Measurements from ENCODE around the gene ALK. TPM values are rescaled to one million over a fixed set of nuclear protein-coding genes. Genes with fewer than 3 reads are reported as not detected.

The ALK gene
- total and polyA plus RNA-seq, 10 of the 15 experiments (the other 5 are each of a cell fraction or from before 2014, with no cell fraction given) = 0.11 TPM; not detected in 9

GRCh38 chr2:29475499-29475898 is 445.9 kb downstream of the ALK start (continued):
- TF ChIP-seq, protein P1, sequence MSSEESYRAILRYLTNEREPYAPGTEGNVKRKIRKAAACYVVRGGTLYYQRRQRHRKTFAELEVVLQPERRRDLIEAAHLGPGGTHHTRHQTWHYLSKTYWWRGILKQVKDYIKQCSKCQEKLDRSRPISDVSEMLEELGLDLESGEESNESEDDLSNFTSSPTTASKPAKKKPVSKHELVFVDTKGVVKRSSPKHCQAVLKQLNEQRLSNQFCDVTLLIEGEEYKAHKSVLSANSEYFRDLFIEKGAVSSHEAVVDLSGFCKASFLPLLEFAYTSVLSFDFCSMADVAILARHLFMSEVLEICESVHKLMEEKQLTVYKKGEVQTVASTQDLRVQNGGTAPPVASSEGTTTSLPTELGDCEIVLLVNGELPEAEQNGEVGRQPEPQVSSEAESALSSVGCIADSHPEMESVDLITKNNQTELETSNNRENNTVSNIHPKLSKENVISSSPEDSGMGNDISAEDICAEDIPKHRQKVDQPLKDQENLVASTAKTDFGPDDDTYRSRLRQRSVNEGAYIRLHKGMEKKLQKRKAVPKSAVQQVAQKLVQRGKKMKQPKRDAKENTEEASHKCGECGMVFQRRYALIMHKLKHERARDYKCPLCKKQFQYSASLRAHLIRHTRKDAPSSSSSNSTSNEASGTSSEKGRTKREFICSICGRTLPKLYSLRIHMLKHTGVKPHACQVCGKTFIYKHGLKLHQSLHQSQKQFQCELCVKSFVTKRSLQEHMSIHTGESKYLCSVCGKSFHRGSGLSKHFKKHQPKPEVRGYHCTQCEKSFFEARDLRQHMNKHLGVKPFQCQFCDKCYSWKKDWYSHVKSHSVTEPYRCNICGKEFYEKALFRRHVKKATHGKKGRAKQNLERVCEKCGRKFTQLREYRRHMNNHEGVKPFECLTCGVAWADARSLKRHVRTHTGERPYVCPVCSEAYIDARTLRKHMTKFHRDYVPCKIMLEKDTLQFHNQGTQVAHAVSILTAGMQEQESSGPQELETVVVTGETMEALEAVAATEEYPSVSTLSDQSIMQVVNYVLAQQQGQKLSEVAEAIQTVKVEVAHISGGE (CRISPR knock-in tag; IDR thresholded peaks at IDR 0.05) = no peak
- TF ChIP-seq IKZF1 (conservative IDR thresholded peaks at IDR 0.05) = no peak
- no peak for TF ChIP-seq CEBPZ (IDR thresholded peaks at IDR 0.05; ENCODE audit: low read depth, low read length)

DNA sequence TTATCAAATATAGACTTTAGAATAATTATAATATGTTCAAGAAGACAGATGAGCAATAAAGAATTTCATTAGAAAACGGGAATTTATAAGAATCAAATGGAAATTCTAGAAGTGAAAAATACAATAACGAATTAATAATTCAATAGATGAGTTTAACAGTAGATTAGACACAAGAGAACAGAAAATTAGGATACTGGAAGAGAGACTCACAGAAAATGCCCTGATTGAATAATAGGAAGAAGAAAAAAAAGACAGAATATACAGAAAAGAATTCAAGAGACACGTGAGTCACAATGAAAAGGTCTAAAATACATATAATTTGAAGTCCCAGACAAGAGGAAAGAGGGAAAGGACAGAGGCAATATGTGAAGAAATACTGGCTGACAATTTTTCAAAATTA is 451.4 kb downstream of the ALK start:
- no peaks in the 10 kb centered on the region for H4K20me1 ChIP-seq (ENCODE audit: control insufficient read depth, insufficient read depth)
- ChIA-PET POLR2A (no interaction called here), RAD21 (ENCODE audit: unreplicated experiment) (no interaction called here), CTCF (no interaction called here), SMC1A (ENCODE audit: uncharacterized antibody, unreplicated experiment) (no interaction called here)
- no peaks in the 10 kb centered on the region for H3K4me1 ChIP-seq (ENCODE audit: control insufficient read depth, insufficient read depth, low read length)
- intact Hi-C loops (cut with micrococcal nuclease; ENCODE audit: unreplicated experiment) = no loop called here
- H3K79me2 ChIP-seq (ENCODE audit: control insufficient read depth, insufficient read depth, low read length) = no peaks in the 10 kb centered on the region
- no peak overlapping the region for H3K9ac ChIP-seq (ENCODE audit: control insufficient read depth, insufficient read depth, low read length)
- no peak overlapping the region for H3K4me2 ChIP-seq (ENCODE audit: control insufficient read depth, insufficient read depth)
- DNase-seq (ENCODE audit: low read depth, low spot score) (no peak), FAIRE-seq (no peak), ATAC-seq (no peak)
- in situ Hi-C loops (cut with MboI) = no loop called here
- no peaks in the 10 kb centered on the region for H3K36me3 ChIP-seq (ENCODE audit: control insufficient read depth in 2 of 2, insufficient read depth in 2 of 2, low read length in 1 of 2)
- H2AFZ ChIP-seq (ENCODE audit: control insufficient read depth, low read depth, low read length) = no peak overlapping the region
- no peak overlapping the region for H3K27ac ChIP-seq (ENCODE audit: control insufficient read depth, insufficient read depth)
- no peaks in the 10 kb centered on the region for H3K27me3 ChIP-seq (replicated peaks in 1 of 2; ENCODE audit: control insufficient read depth in 2 of 2, insufficient read depth in 2 of 2, low read length in 1 of 2)
- BruUV-seq (replicated peaks) = no TSS peak
- no peak overlapping the region for H3K4me3 ChIP-seq
- WGBS (ENCODE audit: insufficient coverage, insufficient replicate concordance, low lambda C conversion rate, missing lambda C conversion rate) = 3% methylated on average over 3 of the region's 3 CpGs
- H3K9me3 ChIP-seq (replicated peaks; ENCODE audit: control insufficient read depth, insufficient read depth, low read length) = no peaks in the 10 kb centered on the region; the same call in 1 of the 3 replicates
- TF ChIP-seq CBX3 (IDR thresholded peaks at IDR 0.05; ENCODE audit: borderline replicate concordance, low read depth) (no peak), ASH2L (IDR thresholded peaks at IDR 0.05; ENCODE audit: borderline replicate concordance, low read depth) (no peak), NR2C2 (IDR thresholded peaks at IDR 0.05; ENCODE audit: borderline replicate concordance, control insufficient read depth, insufficient read length, low read depth) (no peak), MTA3 (IDR thresholded peaks at IDR 0.05; ENCODE audit: borderline replicate concordance, low read length) (no peak), SMAD1 (IDR thresholded peaks at IDR 0.05; ENCODE audit: low read depth, partially characterized antibody) (no peak), IRF3 (IDR thresholded peaks at IDR 0.05) (no peak), DPF2 (IDR thresholded peaks at IDR 0.05) (no peak), ELK1 (IDR thresholded peaks at IDR 0.05; ENCODE audit: low read depth, low read length) (no peak), BCL11A (IDR thresholded peaks at IDR 0.05; ENCODE audit: low read depth, low read length) (no peak), FOXM1 (IDR thresholded peaks at IDR 0.05; ENCODE audit: low read depth, low read length) (no peak), TCF3 (IDR thresholded peaks at IDR 0.05; ENCODE audit: borderline replicate concordance, insufficient read depth, low read depth, low read length) (no peak), ZNF384 (IDR thresholded peaks at IDR 0.05; ENCODE audit: borderline replicate concordance, low read depth, low read length) (no peak), POLR2A (IDR thresholded peaks at IDR 0.05; ENCODE audit: low read depth, low read length) (no peak)

Data from GM12878 (cell line).